Bronchial epithelial cell (primary cell): ENCODE results near the gene ANKRD63. TPM values are rescaled to one million over a fixed set of nuclear protein-coding genes. Genes with fewer than 3 reads are reported as not detected.
A peak's percentile ranks its signal among the peaks of the same experiment; 100 is the strongest.

Experiments
- DNase-seq: peaks from one replicate; pipeline ENCODE4 v3.0.0-alpha.2; 2010; ENCODE audit warnings: low read depth
- FAIRE-seq: peaks from 2 replicates; lab custom pipeline; 2011; peaks lifted over from hg19 to GRCh38; lab: Jason Lieb, UNC
- H3K27me3 ChIP-seq: 2 replicates; pipeline ENCODE4 v1.5.1; 2011; ENCODE audit warnings: low read length; ENCODE audit not compliant: control insufficient read depth, insufficient read depth
- H3K36me3 ChIP-seq: 2 replicates; pipeline ENCODE4 v1.5.1; 2011; ENCODE audit warnings: low read length; ENCODE audit not compliant: control insufficient read depth, insufficient read depth
- H3K4me3 ChIP-seq: 2 replicates; pipeline ENCODE4 v1.5.1; 2011; ENCODE audit warnings: mild to moderate bottlenecking, low read depth, low read length, control low read depth
- CTCF ChIP-seq: IDR thresholded peaks from 2 replicates; pipeline ENCODE4 v1.5.1; 2011; ENCODE audit warnings: mild to moderate bottlenecking, moderate library complexity, low read length, control low read depth, inconsistent platforms; ENCODE audit not compliant: insufficient read depth, severe bottlenecking
- total RNA-seq: library from RNA; depleted of rRNA; stranded (reverse); fragments of >200 nt; gene quantifications from 2 replicates; pipeline ENCODE4 v1.2.1, GENCODE V29; 2014

Gene ANKRD63
- total RNA-seq, 1 donor from 2014 or later, result not detected

DNA sequence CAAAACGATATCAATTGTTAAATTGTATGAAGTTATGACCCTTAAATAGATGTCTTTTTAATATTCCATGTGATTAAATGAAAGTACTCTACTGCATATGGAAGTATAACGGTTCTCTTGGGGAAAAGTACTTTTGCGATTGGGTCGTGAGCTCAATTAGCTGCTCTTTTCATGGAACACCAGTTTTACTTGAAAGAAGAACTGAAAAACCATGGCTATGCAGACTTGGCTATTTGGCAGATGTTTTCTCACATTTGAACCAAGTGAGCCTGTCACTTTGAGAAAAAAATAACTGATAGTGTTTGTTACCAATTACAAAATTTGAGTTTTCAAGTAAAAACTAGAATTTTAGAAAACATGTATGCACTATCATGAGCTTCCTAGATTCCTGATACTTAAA lies 34.7 kb upstream of the ANKRD63 start:
- DNase-seq (no peak), FAIRE-seq (no peak)
- Histone ChIP-seq H3K27me3 (peaks cover 2% of the 10 kb centered on the region), H3K4me3 (no peak overlapping the region), H3K36me3 (no peaks in the 10 kb centered on the region)
- no peak for TF ChIP-seq CTCF

DNA sequence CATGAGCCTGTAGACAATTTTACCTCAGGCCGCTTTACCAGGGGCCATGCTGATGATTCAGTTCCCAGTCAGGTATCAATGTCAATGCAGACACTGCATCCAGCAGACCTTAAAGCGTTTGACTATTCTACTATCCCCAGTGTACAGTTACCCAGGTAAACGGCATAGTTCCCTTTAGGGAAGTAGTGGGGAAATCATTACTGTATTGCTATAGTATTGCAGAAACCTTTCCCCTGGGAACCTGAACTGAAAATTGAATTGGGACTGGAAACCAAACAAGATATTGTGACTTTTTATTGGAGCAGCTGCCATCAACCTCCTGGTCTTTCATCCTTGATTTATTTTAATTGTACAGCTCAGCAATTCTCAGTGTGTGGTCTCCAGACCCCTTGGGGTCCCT lies 34.1 kb upstream of the ANKRD63 start:
- no peak for DNase-seq
- FAIRE-seq, result no peak
- peaks cover 4% of the 10 kb centered on the region for H3K27me3 ChIP-seq

GRCh38 chr15:40314723-40315276 lies 31.9 kb upstream of the ANKRD63 start:
- no peak for TF ChIP-seq CTCF
- peak; percentile 65 for DNase-seq
- Histone ChIP-seq H3K4me3 (no peak overlapping the region), H3K36me3 (no peaks in the 10 kb centered on the region), H3K27me3 (peaks cover 15% of the 10 kb centered on the region)
- no peak for FAIRE-seq

More for the DNA sequence above, 34.1 kb upstream of the ANKRD63 start:
- no peak for TF ChIP-seq CTCF
- Histone ChIP-seq H3K4me3 (no peak overlapping the region), H3K36me3 (no peaks in the 10 kb centered on the region)

- H3K4me3 ChIP-seq, result no peak overlapping the region
- DNase-seq (peak; percentile 72), FAIRE-seq (peak; percentile 66)
- no peaks in the 10 kb centered on the region for H3K36me3 ChIP-seq
- no peak for TF ChIP-seq CTCF
- peaks cover 15% of the 10 kb centered on the region for H3K27me3 ChIP-seq
These were observed 30.9 kb upstream of the ANKRD63 start for GRCh38 chr15:40313531-40314398.

GRCh38 chr15:40312370-40313158 lies 29.7 kb upstream of the ANKRD63 start:
- TF ChIP-seq CTCF, result no peak
- no peak for DNase-seq
- no peaks in the 10 kb centered on the region for H3K36me3 ChIP-seq
- H3K27me3 ChIP-seq, result peaks cover 15% of the 10 kb centered on the region
- FAIRE-seq, result no peak
- H3K4me3 ChIP-seq, result no peak overlapping the region
